GM12878 (cell line): ENCODE measurements around the gene COL21A1.

Experiments
- CTCF ChIP-seq, 3 experiments: IDR thresholded peaks in 2 of 3; conservative IDR thresholded peaks in 1 of 3; 2 replicates each; pipeline ENCODE4 v1.5.1; 2011; ENCODE audit warnings: low read depth in 3 of 3, low read length in 3 of 3, mild to moderate bottlenecking in 3 of 3, control low read depth in 2 of 3, moderate library complexity in 2 of 3, inconsistent platforms in 1 of 3, mixed read lengths in 1 of 3; ENCODE audit not compliant: control insufficient read depth in 2 of 3, insufficient read depth in 1 of 3; ENCODE audit errors: extremely low read depth in 1 of 3
- SREBF2 ChIP-seq: IDR thresholded peaks from 2 replicates; pipeline ENCODE4 v1.6.1; 2012; ENCODE audit warnings: mild to moderate bottlenecking, low read length
- TF ChIP-seq, protein P1 (sequence below): fragments of 450-650 bp; IDR thresholded peaks from 2 replicates; pipeline ENCODE4 v1.6.1; 2016; ENCODE audit warnings: mild to moderate bottlenecking

DNA sequence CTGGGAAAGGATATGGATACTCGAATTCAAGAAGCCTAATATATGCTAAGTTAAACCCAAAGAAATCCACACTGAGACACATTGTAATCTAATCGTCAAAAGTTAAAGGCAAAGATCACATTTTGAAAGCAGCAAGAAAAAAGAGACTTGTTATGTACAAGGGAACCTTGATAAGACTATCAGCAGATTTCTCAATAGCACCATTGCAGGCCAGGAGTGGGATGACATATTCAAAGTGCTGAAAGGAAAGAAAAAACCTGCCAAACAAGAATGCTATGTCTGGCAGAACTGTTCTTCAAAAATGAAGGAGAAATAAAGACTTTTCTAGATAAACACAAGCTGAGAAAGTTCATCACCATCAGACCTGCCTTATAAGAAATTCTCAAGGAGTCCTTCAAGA is 75.2 kb downstream of the COL21A1 start:
- no peak for TF ChIP-seq CTCF (IDR thresholded peaks at IDR 0.05 in 2 of 3, conservative IDR thresholded peaks at IDR 0.05 in 1 of 3; ENCODE audit: control insufficient read depth in 2 of 3, extremely low read depth in 1 of 3, insufficient read depth in 1 of 3, low read depth in 3 of 3, low read length in 3 of 3)
- TF ChIP-seq SREBF2, result no peak
- TF ChIP-seq, protein P1, sequence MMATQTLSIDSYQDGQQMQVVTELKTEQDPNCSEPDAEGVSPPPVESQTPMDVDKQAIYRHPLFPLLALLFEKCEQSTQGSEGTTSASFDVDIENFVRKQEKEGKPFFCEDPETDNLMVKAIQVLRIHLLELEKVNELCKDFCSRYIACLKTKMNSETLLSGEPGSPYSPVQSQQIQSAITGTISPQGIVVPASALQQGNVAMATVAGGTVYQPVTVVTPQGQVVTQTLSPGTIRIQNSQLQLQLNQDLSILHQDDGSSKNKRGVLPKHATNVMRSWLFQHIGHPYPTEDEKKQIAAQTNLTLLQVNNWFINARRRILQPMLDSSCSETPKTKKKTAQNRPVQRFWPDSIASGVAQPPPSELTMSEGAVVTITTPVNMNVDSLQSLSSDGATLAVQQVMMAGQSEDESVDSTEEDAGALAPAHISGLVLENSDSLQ, result no peak
